Muscle of arm (tissue), 12 donors: Measurements from ENCODE around the gene SEC22C. TPM values are rescaled to one million over a fixed set of nuclear protein-coding genes. Genes with fewer than 3 reads are reported as not detected.

Experiments used
- DNase-seq: peaks from one replicate; pipeline ENCODE4 v3.0.0-alpha.2; 2013
- polyA plus RNA-seq, 12 donors: library from polyadenylated mRNA; unstranded; fragments of 120-200 nt; gene quantifications; one replicate each; pipeline ENCODE4 v1.2.1, GENCODE V29; 2013; ENCODE audit not compliant: insufficient read length in 12 of 12

SEC22C gene
- polyA plus RNA-seq, 12 donors = 19.8 to 29.5 (median 26.5) TPM; not detected in 1

DNA sequence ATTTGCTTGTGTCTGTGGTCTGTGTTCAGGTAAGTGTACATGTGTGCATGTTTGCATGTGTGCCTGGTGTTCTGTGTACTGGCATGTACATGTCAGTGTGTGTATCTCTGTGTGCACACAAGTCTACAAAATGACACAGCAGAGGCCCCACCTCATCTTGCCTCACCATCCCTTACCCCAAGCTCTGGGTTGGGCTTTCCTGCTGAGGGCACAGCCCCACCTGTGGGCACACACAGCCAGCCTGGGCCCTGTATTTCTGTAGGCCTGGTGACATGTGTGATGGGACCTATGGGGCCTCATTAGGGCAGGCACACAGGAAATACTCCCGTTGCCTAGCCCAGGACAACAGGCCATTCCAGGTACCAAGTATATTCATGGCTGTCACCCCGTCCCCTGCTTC, 65.8 kb downstream of the SEC22C start:
- no peak for DNase-seq

DNA sequence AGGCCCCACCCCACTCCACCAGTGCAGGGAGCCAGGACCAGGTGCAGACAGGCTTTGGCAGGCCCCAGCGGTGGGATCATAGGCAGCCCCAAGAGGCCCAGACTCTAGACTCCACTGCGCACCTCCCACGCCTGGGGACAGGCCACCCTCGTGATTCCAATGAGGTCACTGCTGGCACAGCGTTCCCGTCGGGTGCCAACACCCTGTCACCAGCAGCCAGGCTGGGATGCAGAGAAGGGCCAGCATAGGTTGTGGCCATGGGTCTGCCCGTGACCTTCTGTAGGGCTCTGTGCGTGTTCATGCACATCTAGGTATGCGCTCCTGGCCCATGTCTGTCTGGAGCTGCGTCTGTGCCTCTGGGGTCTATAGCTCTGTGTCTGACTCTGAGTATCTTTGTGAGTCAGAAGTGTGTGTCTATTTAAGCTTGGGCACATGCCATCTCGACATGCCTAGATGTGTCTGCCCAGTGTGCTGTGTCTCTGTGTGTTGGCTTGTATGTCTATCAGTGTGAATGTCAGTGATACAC, 66.3 kb downstream of the SEC22C start:
- no peak for DNase-seq

DNA sequence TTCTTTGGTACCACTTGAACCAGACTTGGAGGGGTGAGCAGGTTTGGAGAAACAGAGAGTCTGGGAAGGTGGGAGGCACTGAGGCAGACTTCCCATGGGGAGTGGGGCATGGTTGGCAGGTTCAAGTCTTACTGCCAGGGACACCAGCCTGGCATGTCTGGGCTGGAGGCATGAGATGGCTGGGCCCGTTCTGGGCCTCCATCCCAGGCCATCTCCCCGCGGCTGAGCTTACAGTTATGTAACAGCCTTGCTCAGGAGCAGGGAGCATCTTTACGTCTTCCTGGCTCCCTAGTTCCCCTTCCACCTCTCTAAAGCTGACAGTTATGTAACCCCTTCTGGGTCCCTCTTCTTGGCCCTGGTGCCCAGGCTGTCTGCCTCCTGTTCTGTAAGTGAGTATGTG, 66.9 kb downstream of the SEC22C start:
- no peak for DNase-seq

DNA sequence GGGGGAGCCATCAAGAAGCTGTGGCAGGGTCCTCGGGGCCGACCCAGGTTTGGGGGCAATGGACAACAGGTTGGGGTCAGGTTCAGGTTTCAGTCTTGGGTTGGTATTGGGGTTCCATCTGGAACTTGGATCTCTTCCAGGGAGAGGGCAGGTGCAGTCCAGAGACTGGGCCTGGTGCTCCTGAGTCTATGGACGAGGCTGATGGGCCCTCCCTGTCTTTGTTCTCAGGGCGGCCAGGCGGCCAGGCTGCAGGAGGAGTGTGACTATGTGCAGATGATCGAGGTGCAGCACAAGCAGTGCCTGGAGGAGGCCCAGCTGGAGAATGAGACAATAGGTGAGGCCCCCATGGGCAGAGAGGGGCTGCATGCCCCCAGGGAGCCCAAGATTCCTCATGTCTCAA, 68.2 kb downstream of the SEC22C start:
- DNase-seq = no peak

DNA sequence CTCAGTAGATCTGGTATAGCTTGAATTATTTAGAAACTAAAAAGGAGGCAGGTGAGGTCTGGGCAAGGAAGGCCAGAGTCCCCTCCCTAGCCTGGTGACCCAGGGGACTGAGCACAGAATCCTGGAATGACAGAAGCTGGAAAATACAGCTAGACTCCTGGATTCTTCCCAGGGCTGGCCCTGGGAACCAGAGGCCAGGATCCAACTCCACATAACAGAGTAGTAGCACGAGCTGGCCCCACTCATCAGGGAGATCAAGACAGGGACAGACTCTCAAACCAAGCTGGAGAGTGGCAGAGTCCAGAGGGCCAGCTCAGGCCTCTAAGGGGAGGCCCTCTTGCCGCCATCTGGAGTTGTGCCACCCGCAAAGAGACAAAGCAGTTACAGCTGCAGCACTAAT, 68.6 kb downstream of the SEC22C start:
- no peak for DNase-seq

DNA sequence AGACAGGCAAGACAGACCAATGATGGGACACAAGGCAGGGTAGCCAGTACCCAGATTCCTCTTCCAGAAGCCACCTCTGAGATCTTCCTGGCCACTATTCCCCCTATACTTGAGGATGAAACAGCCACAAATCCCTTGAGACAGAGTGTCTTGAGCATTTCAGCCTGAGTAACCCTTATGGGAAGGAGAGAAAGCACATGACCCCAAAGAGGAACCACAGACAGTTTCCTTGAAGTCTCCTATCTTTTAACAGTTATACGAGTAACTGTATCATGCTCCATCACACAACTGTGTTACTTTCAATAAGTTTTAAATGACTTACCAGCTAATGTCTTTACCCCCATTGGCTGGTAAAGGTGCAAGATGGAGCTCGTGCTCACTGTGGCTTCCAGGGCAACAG, 70.0 kb downstream of the SEC22C start:
- no peak for DNase-seq

DNA sequence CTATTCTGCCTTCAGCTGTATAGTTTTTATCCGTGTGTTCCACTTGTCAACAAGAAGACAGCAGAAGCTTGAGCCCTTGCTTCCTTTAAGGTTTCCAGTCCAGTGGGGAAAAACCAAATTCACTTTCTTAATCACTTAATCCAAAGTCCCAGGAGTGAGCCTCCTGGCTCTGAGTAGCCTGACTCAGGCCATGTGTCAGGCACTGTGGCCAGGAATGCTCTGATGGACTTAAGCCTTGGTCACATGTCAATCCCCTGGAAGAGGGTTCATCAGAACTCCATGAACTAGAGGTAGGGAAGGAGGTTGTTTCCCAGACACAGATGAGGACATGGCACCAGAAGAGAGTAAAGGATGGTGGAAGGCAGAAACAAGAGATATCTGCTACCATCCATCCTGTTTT, 70.6 kb downstream of the SEC22C start:
- DNase-seq = no peak

DNA sequence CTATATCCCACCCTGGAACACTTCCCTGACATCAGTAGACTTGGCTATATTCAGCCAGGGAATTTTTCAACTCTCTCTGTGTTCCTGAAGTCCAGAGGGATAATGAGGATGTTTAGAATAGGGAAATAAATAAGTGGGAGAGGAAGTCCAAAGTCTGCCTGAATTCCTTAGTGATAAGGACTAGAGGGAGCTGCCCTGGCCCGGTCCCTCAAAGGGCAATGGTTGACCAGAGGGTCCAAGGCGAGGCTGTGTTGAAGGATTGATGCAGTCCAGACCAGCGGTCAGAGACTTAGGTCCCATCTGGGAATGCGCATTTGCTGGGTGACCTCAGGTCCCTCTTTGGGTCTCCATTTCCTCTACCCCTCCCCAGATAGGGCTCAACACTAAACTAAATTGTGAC, 71.4 kb downstream of the SEC22C start:
- no peak for DNase-seq

DNA sequence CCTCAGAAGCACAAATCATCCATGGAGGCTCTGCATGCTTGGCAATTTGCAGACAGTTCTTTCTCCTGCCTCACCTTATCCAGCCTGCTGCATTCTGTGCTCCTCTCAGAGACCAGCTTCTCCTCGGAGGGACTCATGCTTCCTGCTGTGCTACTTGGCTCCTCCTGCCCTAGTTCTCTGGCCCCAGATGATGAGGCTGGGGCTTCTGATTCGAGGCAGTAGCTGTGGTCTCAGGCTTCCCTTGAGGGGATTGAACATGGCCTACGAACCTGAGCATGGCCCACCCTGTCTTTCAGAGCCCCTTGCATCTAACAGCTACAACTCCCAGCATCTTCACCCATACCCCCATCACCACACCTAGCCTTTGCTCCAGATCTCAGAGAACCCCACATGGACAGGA, 72.7 kb downstream of the SEC22C start:
- no peak for DNase-seq

DNA sequence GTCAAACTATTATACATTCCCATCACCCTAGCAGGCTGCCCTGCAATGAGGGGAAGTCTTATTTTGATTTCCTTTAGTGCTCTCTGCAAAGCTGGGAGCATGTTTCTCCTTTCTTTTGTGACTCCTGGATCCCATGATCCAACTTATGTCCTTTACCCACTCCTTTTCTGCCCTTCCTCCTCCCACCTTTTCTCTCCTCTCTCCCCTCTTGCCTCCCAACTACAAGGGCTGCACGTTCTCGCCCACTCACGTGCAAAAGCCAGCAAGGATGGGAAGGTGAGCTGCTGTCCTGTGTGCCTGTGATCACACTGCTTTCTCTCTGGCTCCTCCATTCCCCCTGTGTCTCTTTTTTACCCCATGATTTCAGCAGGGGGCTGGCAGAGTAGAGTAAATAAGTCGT, 73.2 kb downstream of the SEC22C start:
- DNase-seq = no peak

DNA sequence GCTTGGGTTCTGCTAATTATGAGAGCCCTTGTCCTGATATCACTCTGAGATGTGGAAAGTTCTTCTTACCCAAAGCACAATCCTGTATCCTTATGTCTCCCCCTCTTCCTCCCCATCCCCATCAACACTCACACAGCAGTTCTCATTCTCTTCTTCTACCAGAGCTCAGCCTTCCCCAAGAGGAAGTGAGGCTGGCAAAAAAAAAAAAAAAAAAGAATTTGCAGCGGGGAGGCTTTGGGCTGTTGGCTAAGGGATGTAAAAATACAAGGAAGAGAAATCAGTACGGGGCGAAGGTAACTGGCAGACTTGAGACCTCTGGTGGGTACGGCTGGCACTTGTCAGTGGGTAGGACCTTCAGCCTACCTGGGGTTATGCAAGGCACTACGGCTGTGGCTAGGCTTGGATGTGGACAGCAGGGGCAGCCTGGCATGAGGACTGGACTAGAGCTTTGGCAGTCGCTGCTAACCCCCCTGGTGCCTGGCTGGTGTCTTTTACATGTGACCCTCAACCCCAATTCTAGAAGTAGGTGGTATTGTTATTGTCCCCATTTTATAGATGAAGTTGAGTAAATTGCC, 73.9 kb downstream of the SEC22C start:
- DNase-seq = no peak

DNA sequence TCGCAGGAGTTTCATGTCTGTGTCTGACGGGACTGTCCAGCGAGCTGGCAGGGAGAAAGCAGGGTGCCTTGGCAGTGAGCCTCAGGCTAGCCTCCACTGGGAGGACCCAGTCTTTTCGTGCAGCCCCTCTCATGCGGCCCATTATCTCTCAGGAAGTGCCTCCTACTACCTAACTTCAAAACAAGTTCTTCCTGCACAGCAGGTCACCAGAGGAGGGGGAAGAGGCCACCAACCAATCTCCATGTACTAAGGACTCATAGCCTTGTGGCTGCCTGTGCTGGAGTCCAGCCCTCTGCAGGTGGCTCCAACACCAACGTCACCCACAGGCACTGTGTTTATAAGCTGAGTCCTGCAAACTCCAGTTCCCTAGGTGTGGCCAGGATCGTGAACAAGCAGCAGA, 74.5 kb downstream of the SEC22C start:
- no peak for DNase-seq

DNA sequence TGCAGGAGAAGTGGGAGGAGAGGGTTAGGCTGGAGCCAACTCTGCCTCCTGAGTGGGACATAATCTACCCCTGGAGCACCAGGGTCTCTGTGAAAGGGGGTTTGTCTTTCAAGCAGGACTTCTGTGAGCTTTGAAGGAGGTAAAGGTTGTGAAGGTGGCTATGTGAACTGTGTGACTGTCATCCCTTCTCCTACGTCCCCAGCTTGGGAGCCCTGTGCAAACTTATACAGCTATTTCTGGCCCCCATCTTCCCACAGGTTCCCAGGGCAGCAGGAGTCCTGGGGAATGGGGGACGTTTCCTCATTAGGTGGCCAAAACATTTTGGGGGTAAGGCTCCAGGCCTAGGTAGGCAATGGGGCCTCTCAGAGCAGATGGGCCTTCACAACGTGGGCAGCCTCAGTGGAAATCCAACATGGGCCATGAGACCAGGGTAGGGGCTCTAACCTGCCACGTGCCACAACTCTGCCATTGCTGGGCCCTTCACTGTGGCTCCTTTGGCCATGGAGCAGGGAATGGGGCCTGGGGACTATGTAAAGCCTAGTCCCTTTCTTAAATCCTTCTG, 75.8 kb downstream of the SEC22C start:
- DNase-seq = no peak

DNA sequence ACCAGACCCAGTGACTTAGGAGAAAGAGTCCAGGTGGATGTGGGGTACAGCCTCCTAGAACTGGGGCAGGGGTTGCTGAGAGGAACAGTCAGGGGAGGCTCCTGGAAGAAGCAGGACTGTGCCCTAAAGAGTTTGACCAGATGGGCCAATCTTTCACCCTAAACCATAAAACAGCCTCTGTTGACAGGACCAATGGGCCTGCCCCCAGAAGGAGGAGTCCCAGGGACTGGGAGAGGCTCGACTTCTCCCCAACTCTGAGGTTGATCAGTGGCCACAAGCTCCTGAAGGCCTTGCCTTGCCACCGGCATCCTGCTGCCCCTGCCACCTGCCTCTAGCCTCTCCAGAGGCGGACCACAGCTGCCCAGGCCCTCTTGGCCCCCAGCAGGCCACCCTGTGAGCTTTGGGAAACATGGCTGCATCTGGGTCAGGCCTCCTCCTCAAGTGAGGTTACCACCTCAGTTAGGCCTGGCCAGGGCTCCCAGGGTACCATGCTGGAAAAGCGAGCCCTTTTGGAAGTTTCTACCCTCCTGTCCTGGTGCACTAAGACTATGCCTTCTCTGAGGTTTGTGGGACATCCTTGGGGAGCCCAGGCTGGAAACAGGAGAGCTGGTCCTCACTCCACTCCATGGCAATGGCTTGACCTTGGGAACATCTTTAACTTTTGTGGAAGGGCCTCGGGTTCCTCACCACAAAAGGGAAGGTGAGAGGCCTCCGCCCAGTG, 76.5 kb downstream of the SEC22C start:
- no peak for DNase-seq

DNA sequence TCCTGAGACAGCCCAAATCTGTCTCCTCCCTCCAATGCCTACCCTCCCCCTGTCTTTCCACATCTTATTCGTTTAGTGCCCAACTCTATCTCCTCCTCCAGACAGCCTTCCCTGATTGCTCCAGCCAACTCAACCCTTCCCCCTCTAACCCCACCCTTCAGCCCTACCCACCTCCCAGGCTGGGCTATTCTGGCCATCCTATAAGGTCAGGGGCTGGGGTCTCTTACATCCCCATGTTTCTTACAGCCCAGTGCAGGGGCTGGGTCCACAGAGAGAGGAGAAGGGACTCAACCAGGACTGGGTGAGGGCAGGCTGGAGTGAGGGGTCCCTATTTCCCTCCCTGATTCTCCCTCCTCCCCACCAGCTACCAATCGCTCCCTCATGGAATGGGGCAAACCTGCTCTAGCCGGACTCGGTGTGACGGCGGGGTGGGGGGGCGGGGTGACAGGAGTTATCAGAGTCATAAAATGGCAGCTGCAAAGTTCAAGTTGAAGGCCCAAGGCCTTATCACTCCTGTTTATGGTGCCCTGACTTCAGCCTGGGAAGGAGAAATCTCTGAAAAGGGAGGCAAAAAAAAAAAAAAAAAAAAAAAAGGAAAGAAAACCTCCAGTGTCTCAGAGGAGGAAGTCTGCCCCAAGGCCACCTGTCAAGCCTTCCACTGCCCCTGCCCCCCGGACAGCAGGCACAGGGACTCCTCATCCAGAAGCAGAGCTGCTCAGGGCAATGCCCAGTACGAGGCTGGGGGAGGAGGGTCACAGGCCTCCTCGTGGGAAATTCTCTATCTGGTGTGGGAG, 77.2 kb downstream of the SEC22C start:
- no peak for DNase-seq

DNA sequence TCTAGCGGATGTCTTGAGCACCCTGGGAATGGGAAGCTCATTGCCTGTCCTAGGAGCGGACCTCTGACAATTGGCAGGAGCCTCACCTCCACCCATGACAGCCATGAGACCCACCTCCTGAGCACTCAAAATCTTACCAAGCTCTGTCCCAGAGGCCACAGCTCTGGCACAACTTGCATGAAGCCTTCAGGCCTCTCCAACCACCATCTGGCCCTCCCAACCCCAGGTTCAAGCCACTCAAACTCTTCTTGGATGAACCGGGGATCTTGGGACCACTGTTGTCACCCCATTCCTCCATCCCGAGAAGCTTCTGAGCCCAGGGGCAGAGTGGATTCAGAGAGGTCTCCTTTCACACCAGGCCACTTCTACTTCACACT, 77.8 kb downstream of the SEC22C start:
- DNase-seq = no peak

DNA sequence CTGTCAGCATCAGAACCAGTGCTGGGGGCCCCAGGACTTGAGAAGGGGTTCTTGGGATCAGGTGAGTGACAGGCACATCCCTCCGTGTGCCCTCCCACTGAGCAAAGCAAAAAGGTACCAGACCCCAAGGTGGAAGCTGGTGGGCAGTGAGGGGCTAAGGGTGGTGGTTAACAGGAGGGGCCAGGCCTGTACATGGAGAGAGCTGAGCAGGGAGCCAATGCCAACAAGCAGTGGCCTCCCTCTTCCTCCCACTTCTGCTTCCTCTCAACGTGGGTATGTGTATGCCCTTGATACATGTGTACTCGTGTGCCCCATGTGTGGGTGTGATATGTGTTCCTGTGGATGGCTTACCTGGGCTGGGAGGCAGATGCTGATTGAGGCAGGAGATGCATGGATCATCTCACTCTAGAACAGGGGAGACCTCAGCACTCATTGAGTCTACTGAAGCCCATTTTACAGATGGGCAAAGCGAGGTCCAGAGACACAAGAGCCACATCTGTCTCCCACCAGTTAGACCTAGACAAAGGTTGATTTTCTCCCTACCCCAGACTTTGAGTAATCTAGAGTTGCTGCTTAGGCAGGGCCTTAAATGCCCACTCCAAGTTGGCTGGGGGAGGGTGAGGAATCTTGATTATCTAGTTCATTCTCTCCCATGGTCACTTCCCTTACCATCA, 78.4 kb downstream of the SEC22C start:
- DNase-seq = no peak

DNA sequence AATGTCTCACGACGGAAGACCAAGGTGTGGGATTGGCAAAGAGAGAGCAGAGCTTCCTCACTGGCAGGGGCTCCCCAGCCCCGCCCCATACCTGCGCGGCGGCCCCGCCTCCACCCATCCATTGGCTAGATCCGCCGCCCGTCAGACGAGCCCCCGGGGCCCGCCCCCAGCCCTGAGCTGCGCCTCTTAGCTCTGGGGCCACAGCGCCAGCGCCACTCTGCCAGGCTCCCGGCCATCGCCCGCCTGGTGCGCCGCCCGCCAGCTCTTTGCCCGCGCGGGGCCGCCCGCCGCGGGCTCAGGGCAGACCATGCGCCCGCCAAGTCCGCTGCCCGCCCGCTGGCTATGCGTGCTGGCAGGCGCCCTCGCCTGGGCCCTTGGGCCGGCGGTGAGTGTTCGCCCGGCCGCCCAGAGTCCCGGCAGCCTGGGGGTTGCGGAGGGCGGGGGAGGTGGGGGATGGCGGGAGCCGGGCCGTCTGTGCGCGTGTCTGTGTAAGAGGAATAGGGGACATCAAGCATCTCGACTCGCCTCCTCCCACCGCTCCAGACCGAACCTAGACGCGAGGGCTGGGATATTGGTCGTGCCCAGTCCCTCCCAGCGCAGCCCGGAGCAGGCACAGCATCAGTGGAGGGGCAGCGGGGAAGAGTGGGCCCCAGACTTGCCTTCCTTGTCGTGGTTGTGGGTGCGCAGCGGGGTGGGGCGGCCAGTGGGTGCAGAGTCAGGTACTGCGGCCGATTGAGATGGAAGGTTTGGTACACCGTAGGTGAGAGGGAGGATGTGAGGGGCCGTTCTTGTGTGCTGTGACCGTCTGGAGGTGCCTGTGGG, 79.1 kb downstream of the SEC22C start, which contains the start of gene VIPR1:
TSS of gene VIPR1 (plus strand) at position 215 of the 822 bp plus-strand sequence. CDS start at position 308, 93 bp downstream.
- no peak for DNase-seq

DNA sequence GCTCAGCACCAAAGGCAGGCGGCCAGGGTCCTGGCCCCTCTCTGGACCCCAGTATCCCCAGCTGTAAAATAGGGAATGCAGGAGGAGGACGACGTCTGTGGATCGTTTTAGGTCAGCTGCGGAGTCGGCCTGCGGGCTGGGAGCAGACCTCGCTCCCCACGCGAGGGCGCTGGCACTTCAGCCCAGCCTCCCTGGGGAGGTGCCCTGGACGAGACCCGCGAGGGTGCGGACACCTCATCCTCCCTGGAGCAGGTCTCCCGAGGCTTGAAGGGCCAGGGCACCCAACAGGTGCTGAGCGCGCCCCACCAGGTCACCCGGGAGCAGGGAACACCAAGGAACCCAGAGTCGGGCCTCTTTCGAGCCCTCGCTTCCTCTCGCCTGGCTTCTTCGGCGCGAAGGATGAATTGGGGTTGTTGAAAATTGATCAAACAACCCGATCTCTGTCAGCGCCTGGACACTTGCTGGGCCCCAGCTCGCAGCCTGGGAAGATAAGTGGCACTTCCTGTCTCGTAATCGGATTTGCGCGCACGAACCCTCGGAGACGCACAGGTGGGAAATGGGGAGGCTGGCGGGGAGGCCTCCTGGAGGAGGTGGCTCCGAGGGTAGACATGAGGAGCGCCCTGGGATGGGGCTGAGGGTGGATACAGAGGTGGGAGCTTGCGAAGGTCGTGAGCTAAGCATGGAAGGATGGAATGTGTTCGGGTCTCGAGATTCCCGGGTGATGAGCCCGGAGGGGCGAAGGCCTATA, 79.9 kb downstream of the SEC22C start:
- no peak for DNase-seq

DNA sequence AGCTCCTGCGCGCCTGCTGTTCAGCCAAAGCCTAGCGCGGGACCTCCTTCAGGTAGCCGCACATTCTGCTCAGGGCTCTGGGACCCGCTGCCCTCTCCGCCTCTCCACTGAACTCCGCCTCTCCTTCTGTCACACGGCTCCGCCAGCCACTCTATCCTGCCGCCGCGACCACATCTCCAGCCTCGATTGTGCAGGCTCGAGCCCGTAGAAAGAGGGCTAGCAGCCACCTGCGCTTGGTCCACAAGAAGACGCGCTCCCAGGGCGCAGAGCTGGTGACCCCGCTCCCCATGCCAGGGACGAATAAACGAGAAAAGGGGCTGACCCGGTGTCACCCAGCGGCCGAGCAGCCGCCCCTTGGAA, 80.5 kb downstream of the SEC22C start:
- no peak for DNase-seq
